Chondrocyte (in vitro differentiated cells): ENCODE results near the gene BAIAP2. TPM values are rescaled to one million over a fixed set of nuclear protein-coding genes. Genes with fewer than 3 reads are reported as not detected.
A peak's percentile ranks its signal among the peaks of the same experiment; 100 is the strongest.

Source experiments
- DNase-seq: peaks from one replicate; pipeline ENCODE4 v3.0.0; 2021; ENCODE audit warnings: mixed read lengths, low spot score
- H3K27ac Mint-ChIP-seq: one replicate; pipeline ENCODE4 v1.8.0; 2021; ENCODE audit warnings: mild to moderate bottlenecking, moderate library complexity, mixed read lengths; ENCODE audit not compliant: unreplicated experiment
- H3K27me3 Mint-ChIP-seq: 2 replicates; pipeline ENCODE4 v1.8.0; 2021; ENCODE audit warnings: low read depth, mixed read lengths
- H3K36me3 Mint-ChIP-seq: 2 replicates; pipeline ENCODE4 v1.8.0; 2021; ENCODE audit warnings: low read depth, mixed read lengths
- H3K4me1 Mint-ChIP-seq: 2 replicates; pipeline ENCODE4 v1.8.0; 2021; ENCODE audit warnings: low read depth, mild to moderate bottlenecking, mixed read lengths
- H3K4me3 Mint-ChIP-seq: one replicate; pipeline ENCODE4 v1.8.0; 2021; ENCODE audit warnings: mild to moderate bottlenecking, moderate library complexity, mixed read lengths; ENCODE audit not compliant: unreplicated experiment
- H3K9me3 Mint-ChIP-seq: 2 replicates; pipeline ENCODE4 v1.8.0; 2021; ENCODE audit warnings: low read depth, mixed read lengths
- long read RNA-seq: library from polyadenylated mRNA; stranded (forward); transcript quantifications from one replicate; pipeline ENCODE4 v2.0.0, GENCODE V29; 2021
- total RNA-seq: library from RNA; stranded (reverse); gene quantifications from 3 replicates; pipeline ENCODE4 v1.2.1, GENCODE V29; 2021
- TF ChIP-seq, protein P1 (sequence below): fragments of 200-600 bp; sonication (generic); IDR thresholded peaks from 2 replicates; pipeline ENCODE4 v1.5.0; 2021; ENCODE audit warnings: antibody characterized with exemption, mild to moderate bottlenecking, moderate library complexity

BAIAP2 gene, protein sequence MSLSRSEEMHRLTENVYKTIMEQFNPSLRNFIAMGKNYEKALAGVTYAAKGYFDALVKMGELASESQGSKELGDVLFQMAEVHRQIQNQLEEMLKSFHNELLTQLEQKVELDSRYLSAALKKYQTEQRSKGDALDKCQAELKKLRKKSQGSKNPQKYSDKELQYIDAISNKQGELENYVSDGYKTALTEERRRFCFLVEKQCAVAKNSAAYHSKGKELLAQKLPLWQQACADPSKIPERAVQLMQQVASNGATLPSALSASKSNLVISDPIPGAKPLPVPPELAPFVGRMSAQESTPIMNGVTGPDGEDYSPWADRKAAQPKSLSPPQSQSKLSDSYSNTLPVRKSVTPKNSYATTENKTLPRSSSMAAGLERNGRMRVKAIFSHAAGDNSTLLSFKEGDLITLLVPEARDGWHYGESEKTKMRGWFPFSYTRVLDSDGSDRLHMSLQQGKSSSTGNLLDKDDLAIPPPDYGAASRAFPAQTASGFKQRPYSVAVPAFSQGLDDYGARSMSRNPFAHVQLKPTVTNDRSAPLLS
- total RNA-seq: 28.9 to 43.6 TPM (median 29.5 TPM) in 3 replicates
- long read RNA-seq, transcript BAIAP2-204 (14 exons, 2,095 nt): major isoform, 13 of 29 reads
- long read RNA-seq, partial matches to known transcripts: 3 of 29 reads
- long read RNA-seq, other reads (novel, unspliced or antisense): 9 of 29 reads

DNA sequence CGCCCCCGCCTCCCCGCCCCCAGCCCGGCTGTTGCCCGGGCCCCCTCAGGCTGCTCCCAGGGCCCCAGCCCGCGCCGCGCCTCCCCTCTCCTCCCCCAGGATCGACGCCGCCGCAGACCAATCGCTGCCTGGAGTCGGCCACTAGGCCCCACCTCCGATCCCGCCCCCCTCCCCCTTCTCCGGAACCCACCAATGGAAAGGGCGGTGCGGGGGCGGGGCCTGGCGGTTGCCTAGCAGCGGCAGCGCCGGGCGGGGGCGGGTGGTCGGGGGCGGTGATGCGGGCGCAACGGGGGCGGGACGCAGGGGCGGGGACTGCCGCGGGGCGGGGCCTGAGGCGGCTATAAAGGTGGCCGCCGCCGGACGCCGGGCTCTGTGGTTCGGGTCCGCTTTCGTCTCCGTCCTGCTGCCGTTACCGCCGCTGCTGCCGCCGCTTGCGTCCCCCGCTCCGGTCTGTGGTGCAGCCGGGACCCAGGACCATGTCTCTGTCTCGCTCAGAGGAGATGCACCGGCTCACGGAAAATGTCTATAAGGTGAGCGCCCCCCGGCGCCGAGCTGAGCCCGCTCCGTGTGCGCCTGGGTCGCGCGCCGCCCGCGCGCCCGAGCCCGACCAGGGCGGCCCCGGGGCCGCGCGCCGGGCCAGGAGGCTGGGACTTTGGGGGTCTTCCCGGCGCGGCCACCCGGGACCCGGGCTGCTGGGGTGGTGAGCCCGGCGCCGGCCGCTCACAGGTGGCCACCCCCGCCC lies at the start of gene BAIAP2:
BAIAP2 (plus strand) TSS at position 373 of the 742 bp plus-strand sequence; CDS start at position 477, 104 bp downstream.
- peak within 1 kb of the TSS; percentile 85 for H3K4me3 Mint-ChIP-seq
- no peaks in the 10 kb centered on the region for H3K27me3 Mint-ChIP-seq
- no peak for DNase-seq
- H3K36me3 Mint-ChIP-seq: no peaks in the 10 kb centered on the region
- TF ChIP-seq, protein P1, sequence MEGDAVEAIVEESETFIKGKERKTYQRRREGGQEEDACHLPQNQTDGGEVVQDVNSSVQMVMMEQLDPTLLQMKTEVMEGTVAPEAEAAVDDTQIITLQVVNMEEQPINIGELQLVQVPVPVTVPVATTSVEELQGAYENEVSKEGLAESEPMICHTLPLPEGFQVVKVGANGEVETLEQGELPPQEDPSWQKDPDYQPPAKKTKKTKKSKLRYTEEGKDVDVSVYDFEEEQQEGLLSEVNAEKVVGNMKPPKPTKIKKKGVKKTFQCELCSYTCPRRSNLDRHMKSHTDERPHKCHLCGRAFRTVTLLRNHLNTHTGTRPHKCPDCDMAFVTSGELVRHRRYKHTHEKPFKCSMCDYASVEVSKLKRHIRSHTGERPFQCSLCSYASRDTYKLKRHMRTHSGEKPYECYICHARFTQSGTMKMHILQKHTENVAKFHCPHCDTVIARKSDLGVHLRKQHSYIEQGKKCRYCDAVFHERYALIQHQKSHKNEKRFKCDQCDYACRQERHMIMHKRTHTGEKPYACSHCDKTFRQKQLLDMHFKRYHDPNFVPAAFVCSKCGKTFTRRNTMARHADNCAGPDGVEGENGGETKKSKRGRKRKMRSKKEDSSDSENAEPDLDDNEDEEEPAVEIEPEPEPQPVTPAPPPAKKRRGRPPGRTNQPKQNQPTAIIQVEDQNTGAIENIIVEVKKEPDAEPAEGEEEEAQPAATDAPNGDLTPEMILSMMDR: peak; percentile 54
- no peaks in the 10 kb centered on the region for H3K9me3 Mint-ChIP-seq
- peaks cover 53% of the 10 kb centered on the region for H3K4me1 Mint-ChIP-seq
- H3K27ac Mint-ChIP-seq: peak within 1 kb of the TSS; percentile 88

GRCh38 chr17:80986046-80986445 lies 48.9 kb upstream of the BAIAP2 start:
- no peaks in the 10 kb centered on the region for H3K36me3 Mint-ChIP-seq
- DNase-seq: no peak
- H3K27ac Mint-ChIP-seq: no peak overlapping the region
- TF ChIP-seq, protein P1: no peak
- H3K27me3 Mint-ChIP-seq: no peaks in the 10 kb centered on the region
- no peaks in the 10 kb centered on the region for H3K9me3 Mint-ChIP-seq
- H3K4me1 Mint-ChIP-seq: peaks cover 8% of the 10 kb centered on the region
- H3K4me3 Mint-ChIP-seq: no peak overlapping the region

- Mint-ChIP-seq H3K27me3 (no peaks in the 10 kb centered on the region), H3K9me3 (no peaks in the 10 kb centered on the region), H3K4me3 (no peak overlapping the region), H3K36me3 (no peaks in the 10 kb centered on the region), H3K4me1 (peaks cover 8% of the 10 kb centered on the region), H3K27ac (no peak overlapping the region)
- TF ChIP-seq, protein P1: no peak
- DNase-seq: no peak
Observed at GRCh38 chr17:80986816-80987475, 48.0 kb upstream of the BAIAP2 start.

- DNase-seq: no peak
- peaks cover 13% of the 10 kb centered on the region for H3K4me1 Mint-ChIP-seq
- H3K4me3 Mint-ChIP-seq: no peak overlapping the region
- H3K36me3 Mint-ChIP-seq: no peaks in the 10 kb centered on the region
- H3K27me3 Mint-ChIP-seq: no peaks in the 10 kb centered on the region
- TF ChIP-seq, protein P1: no peak
- no peaks in the 10 kb centered on the region for H3K9me3 Mint-ChIP-seq
- no peak overlapping the region for H3K27ac Mint-ChIP-seq
Observed at GRCh38 chr17:80987941-80988461, 47.0 kb upstream of the BAIAP2 start.
